K562 (cell line): ENCODE results near the gene ACAT2. TPM values are rescaled to one million over a fixed set of nuclear protein-coding genes. Genes with fewer than 3 reads are reported as not detected.

Source experiments
- CHD1 ChIP-seq: fragments of 200-600 bp; sonication (generic); IDR thresholded peaks from one replicate; pipeline ENCODE4 v1.6.1; 2012; ENCODE audit warnings: mild to moderate bottlenecking, moderate library complexity, low read length, inconsistent platforms
- HINFP ChIP-seq: fragments of 450-650 bp; conservative IDR thresholded peaks from 2 replicates; pipeline ENCODE4 v1.6.1; 2016; ENCODE audit warnings: missing genetic modification characterization, low read depth, mild to moderate bottlenecking, control low read depth, missing compliant biosample characterization
- NRF1 ChIP-seq, 2 experiments: fragments of 450-650 bp; IDR thresholded peaks in 1 of 2; conservative IDR thresholded peaks in 1 of 2; 2 replicates each; pipeline ENCODE4 v1.6.1; 2014; ENCODE audit warnings: mild to moderate bottlenecking in 2 of 2
- PHTF2 ChIP-seq: fragments of 250-450 bp; sonication (Bioruptor Pico); IDR thresholded peaks from 2 replicates; pipeline ENCODE4 v1.5.0; 2021; ENCODE audit warnings: mild to moderate bottlenecking
- RBM22 ChIP-seq: fragments of 200-400 bp; formaldehyde crosslinking; IDR thresholded peaks from 2 replicates; pipeline ENCODE4 v1.6.1; 2018; ENCODE audit warnings: low read length, low read depth; ENCODE audit not compliant: poor library complexity, severe bottlenecking
- SP1 ChIP-seq: sonication (generic); formaldehyde crosslinking; IDR thresholded peaks from 2 replicates; pipeline ENCODE4 v1.8.1; 2022; ENCODE audit warnings: mild to moderate bottlenecking, missing genetic modification reagents
- ZBTB17 ChIP-seq: fragments of 450-650 bp; formaldehyde crosslinking; IDR thresholded peaks from 2 replicates; pipeline ENCODE4 v1.4.0; 2020; ENCODE audit warnings: mild to moderate bottlenecking
- ZNF239 ChIP-seq: fragments of 250-450 bp; sonication (Bioruptor Pico); IDR thresholded peaks from 2 replicates; pipeline ENCODE4 v1.4.0; 2020; ENCODE audit warnings: mild to moderate bottlenecking
- ZNF561 ChIP-seq: fragments of 450-650 bp; formaldehyde crosslinking; conservative IDR thresholded peaks from 2 replicates; pipeline ENCODE4 v1.4.0; 2020; ENCODE audit warnings: mild to moderate bottlenecking, moderate library complexity
- ZNF717 ChIP-seq: fragments of 250-450 bp; sonication (Bioruptor Pico); IDR thresholded peaks from 2 replicates; pipeline ENCODE4 v1.5.0; 2021
- polyA plus RNA-seq, 8 experiments: library from polyadenylated mRNA; depleted of rRNA in 4 of 8; stranded (reverse) in 5 of 8; unstranded in 3 of 8; fragments of >200 nt; fragmentation: Nextera tagmentation in 2 of 8; fragmentation: Illumina TruSeq in 1 of 8; extraction: Ambion mirVana in 2 of 8; extraction: Trizol in 1 of 8; gene quantifications; 2 replicates each; pipeline versions ENCODE4 v1.2.1 to v1.2.3, GENCODE V29; 2011 to 2014; ENCODE audit warnings: inconsistent platforms in 1 of 8, missing spikeins in 1 of 8
- total RNA-seq, 7 experiments: library from RNA; depleted of rRNA in 6 of 7; stranded (reverse); fragments of >200 nt in 6 of 7; fragmentation: Illumina TruSeq in 2 of 7; extraction: Trizol in 2 of 7; gene quantifications; 2 replicates each; pipeline versions ENCODE4 v1.2.1 to v1.2.3, GENCODE V29; 2011 to 2021; ENCODE audit warnings: low replicate concordance in 1 of 7
- TF ChIP-seq, protein P1 (sequence below), 2 experiments: fragments of 450-650 bp; formaldehyde crosslinking in 1 of 2; IDR thresholded peaks; 2 replicates each; pipeline versions ENCODE4 v1.4.0 to v1.6.1; 2014 to 2020; ENCODE audit warnings: mild to moderate bottlenecking in 2 of 2, borderline replicate concordance in 1 of 2, low read depth in 1 of 2

Gene ACAT2
- total and polyA plus RNA-seq, 9 of the 15 experiments (the other 6 are each of a cell fraction or from before 2014, with no cell fraction given), result 63.0 to 309 (median 144) TPM

DNA sequence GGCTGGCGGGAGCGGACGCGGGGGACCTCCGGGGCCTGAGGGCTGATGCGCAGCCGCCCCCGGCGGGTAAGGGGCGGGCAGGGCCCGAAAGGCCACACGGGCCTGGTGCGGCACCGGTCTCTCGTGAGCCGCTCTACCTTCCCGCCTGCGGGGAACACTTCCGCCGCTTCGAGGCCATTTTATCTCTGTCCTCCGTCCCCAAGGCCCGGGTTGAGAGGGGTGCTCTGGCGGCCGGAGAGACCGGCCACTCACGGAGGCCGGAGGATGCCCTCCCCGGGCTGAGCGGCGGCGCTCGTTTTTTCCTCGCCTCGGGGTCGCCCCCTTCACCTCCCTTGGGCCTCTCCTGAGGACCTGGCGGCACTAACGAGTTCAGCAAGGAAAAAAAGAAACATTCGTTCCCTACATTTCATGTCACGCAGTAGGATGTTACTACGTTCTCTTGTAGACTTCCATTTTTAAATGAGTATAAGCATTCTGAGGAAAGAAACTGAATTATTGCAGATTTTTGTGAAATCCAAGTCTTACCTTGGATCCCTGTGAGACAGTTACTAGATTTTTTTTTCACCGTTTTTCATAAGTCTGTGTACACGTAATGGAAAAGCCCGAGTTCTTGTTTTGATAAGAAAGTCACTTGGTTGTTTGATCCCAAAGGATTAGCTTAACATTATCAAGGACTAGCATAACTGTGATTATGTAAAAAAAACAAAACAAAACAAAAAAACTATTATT lies 34.0 kb upstream of the ACAT2 start (continued):
- TF ChIP-seq, protein P1, sequence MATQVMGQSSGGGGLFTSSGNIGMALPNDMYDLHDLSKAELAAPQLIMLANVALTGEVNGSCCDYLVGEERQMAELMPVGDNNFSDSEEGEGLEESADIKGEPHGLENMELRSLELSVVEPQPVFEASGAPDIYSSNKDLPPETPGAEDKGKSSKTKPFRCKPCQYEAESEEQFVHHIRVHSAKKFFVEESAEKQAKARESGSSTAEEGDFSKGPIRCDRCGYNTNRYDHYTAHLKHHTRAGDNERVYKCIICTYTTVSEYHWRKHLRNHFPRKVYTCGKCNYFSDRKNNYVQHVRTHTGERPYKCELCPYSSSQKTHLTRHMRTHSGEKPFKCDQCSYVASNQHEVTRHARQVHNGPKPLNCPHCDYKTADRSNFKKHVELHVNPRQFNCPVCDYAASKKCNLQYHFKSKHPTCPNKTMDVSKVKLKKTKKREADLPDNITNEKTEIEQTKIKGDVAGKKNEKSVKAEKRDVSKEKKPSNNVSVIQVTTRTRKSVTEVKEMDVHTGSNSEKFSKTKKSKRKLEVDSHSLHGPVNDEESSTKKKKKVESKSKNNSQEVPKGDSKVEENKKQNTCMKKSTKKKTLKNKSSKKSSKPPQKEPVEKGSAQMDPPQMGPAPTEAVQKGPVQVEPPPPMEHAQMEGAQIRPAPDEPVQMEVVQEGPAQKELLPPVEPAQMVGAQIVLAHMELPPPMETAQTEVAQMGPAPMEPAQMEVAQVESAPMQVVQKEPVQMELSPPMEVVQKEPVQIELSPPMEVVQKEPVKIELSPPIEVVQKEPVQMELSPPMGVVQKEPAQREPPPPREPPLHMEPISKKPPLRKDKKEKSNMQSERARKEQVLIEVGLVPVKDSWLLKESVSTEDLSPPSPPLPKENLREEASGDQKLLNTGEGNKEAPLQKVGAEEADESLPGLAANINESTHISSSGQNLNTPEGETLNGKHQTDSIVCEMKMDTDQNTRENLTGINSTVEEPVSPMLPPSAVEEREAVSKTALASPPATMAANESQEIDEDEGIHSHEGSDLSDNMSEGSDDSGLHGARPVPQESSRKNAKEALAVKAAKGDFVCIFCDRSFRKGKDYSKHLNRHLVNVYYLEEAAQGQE (IDR thresholded peaks at IDR 0.05; ENCODE audit: borderline replicate concordance), result no peak
- TF ChIP-seq, protein P1 (CRISPR knock-in tag; IDR thresholded peaks at IDR 0.05; ENCODE audit: low read depth), result peak; percentile 13; the same call in 1 of the 2 replicates
- TF ChIP-seq HINFP (tag) (no peak), RBM22 (peak; percentile 42), ZNF239 (no peak), PHTF2 (CRISPR knock-in tag) (no peak), SP1 (CRISPR knock-in tag) (no peak; the same call in none of the 2 replicates), ZBTB17 (peak; percentile 62; the same call in 1 of the 2 replicates), CHD1 (peak; percentile 97), ZNF561 (CRISPR knock-in tag) (no peak), ZNF717 (no peak), NRF1 (conservative IDR thresholded peaks at IDR 0.05 in 1 of 2, IDR thresholded peaks at IDR 0.05 in 1 of 2) (peak; percentile 56 to 60)
